Kidney (tissue), 14 donors: ENCODE results near the gene SMARCAL1. TPM values are rescaled to one million over a fixed set of nuclear protein-coding genes. Genes with fewer than 3 reads are reported as not detected.

ENCODE experiments used
- DNase-seq, 5 donors: peaks; one replicate each; pipeline ENCODE4 v3.0.0-alpha.2; 2013 to 2020
- FAIRE-seq: peaks from 2 replicates; lab custom pipeline; 2012; peaks lifted over from hg19 to GRCh38; lab: Jason Lieb, UNC
- H3K27ac ChIP-seq, 2 donors: one replicate each; pipeline ENCODE4 v1.7.0; 2013; ENCODE audit warnings: low read depth in 2 of 2, low read length in 2 of 2, inconsistent platforms in 1 of 2
- H3K27me3 ChIP-seq: one replicate; pipeline ENCODE4 v1.7.1; 2013; ENCODE audit warnings: low read length, inconsistent platforms; ENCODE audit not compliant: control insufficient read depth, insufficient read depth
- H3K36me3 ChIP-seq, 3 donors: one replicate each; pipeline versions ENCODE4 v1.7.0 to v1.7.1; 2013; ENCODE audit warnings: low read length in 3 of 3, control low read depth in 1 of 3, inconsistent platforms in 1 of 3; ENCODE audit not compliant: insufficient read depth in 3 of 3, control insufficient read depth in 2 of 3
- H3K4me1 ChIP-seq, 3 donors: one replicate each; pipeline versions ENCODE4 v1.7.0 to v1.7.1; 2013; ENCODE audit warnings: low read length in 3 of 3, inconsistent platforms in 1 of 3, low read depth in 1 of 3; ENCODE audit not compliant: control insufficient read depth in 2 of 3, insufficient read depth in 2 of 3
- H3K4me3 ChIP-seq, 3 donors: one replicate each; pipeline versions ENCODE4 v1.7.0 to v1.8.1; 2013; ENCODE audit warnings: low read length in 3 of 3, control low read depth in 1 of 3, inconsistent platforms in 1 of 3
- H3K9ac ChIP-seq, 3 donors: one replicate each; pipeline versions ENCODE4 v1.7.0 to v1.7.1; 2013; ENCODE audit warnings: low read length in 3 of 3, control low read depth in 1 of 3, inconsistent platforms in 1 of 3
- H3K9me3 ChIP-seq, 3 donors: one replicate each; pipeline versions ENCODE4 v1.7.0 to v1.7.1; 2013; ENCODE audit warnings: low read length in 3 of 3, control low read depth in 1 of 3, inconsistent platforms in 1 of 3; ENCODE audit not compliant: control insufficient read depth in 2 of 3, insufficient read depth in 1 of 3
- intact Hi-C: fragments of 100-400 bp; cut with DNase I; formaldehyde crosslinking; loops from one replicate; pipeline ENCODE4 v1.11.1; 2022
- polyA plus RNA-seq: library from polyadenylated mRNA; stranded (reverse); fragments of 350-450 nt; fragmentation: Illumina TruSeq; extraction: RNeasy Lipid Tissue Mini Kit (QIAGEN cat#74804); gene quantifications from one replicate; pipeline ENCODE4 v1.2.3, GENCODE V29; 2014; ENCODE audit warnings: low read depth, low replicate concordance; ENCODE audit not compliant: insufficient read depth
- total RNA-seq: library from RNA; stranded (reverse); fragmentation: NEBNext Ultra II Directional; extraction: Animal tissue kit (Norgen Biotek cat#: 25700); gene quantifications from one replicate; pipeline ENCODE4 v1.2.1, GENCODE V29; 2021
- TF ChIP-seq, protein P1 (sequence below): IDR thresholded peaks from 3 replicates; pipeline ENCODE4 v1.5.1; 2012; ENCODE audit warnings: mild to moderate bottlenecking, moderate library complexity, borderline replicate concordance; ENCODE audit not compliant: insufficient read depth; ENCODE audit errors: extremely low read depth
- donor health status: control.
- donor health status: control.
- donor health status: control.
- donor health status: control.
- donor health status: control.
- donor health status: DM: yes; HTN: yes; CAD: no.
- donor health status: Normal renal cell carcinoma (clear cell type).

SMARCAL1 gene
- total and polyA plus RNA-seq, 2 donors from 2014 or later = 9.7 to 17.3 TPM

- no peaks in the 10 kb centered on the region for H3K27me3 ChIP-seq
- no peak overlapping the region for H3K27ac ChIP-seq
- TF ChIP-seq, protein P1, sequence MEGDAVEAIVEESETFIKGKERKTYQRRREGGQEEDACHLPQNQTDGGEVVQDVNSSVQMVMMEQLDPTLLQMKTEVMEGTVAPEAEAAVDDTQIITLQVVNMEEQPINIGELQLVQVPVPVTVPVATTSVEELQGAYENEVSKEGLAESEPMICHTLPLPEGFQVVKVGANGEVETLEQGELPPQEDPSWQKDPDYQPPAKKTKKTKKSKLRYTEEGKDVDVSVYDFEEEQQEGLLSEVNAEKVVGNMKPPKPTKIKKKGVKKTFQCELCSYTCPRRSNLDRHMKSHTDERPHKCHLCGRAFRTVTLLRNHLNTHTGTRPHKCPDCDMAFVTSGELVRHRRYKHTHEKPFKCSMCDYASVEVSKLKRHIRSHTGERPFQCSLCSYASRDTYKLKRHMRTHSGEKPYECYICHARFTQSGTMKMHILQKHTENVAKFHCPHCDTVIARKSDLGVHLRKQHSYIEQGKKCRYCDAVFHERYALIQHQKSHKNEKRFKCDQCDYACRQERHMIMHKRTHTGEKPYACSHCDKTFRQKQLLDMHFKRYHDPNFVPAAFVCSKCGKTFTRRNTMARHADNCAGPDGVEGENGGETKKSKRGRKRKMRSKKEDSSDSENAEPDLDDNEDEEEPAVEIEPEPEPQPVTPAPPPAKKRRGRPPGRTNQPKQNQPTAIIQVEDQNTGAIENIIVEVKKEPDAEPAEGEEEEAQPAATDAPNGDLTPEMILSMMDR = no peak
- no peak overlapping the region for H3K9ac ChIP-seq
- intact Hi-C loops = no loop called here
- no peaks in the 10 kb centered on the region for H3K36me3 ChIP-seq
- no peak overlapping the region for H3K4me3 ChIP-seq
- no peaks in the 10 kb centered on the region for H3K4me1 ChIP-seq
- no peak for DNase-seq
- peaks cover 0 to 5% (median 0%) of the 10 kb centered on the region in 3 donors for H3K9me3 ChIP-seq
- FAIRE-seq = no peak
These were observed 9.5 kb upstream of the SMARCAL1 start for GRCh38 chr2:216402751-216403150.

DNA sequence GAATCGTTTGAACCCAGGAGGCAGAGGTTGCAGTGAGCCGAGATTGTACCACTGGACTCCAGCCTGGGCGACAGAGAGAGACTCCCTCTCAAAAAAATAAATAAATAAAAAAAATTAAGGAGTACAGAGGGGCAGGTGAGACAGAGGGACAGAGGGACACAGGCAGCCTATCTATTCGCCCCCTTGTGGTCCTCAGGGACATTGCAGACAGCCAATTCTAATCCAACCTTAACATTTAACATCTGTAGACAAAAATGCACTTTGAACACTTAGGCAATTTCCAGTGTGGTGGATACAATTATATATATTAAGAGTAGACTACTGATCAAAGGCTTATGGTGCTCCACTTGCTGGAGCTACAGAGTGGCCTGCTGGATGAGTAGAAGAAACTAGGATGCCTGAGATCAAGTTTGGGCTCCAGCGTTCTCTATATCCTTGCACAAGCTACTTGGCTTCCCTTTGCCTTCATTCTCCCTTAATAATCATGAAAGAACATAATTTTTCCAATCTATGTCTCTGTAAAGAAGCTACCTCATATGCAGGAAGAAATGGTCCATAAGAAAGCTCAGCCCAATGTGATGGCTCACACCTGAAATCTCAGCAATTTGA lies 8.2 kb upstream of the SMARCAL1 start:
- Histone ChIP-seq H3K27ac (no peak overlapping the region), H3K9ac (no peak overlapping the region), H3K27me3 (no peaks in the 10 kb centered on the region), H3K4me3 (no peak overlapping the region), H3K9me3 (peaks cover 0 to 5% (median 0%) of the 10 kb centered on the region in 3 donors), H3K36me3 (no peaks in the 10 kb centered on the region), H3K4me1 (no peaks in the 10 kb centered on the region)
- FAIRE-seq = no peak
- intact Hi-C loops = no loop called here
- peak in 1 of 5 donors; percentile 19 for DNase-seq
- TF ChIP-seq, protein P1 = peak; percentile 82

GRCh38 chr2:216405588-216405987 lies 6.7 kb upstream of the SMARCAL1 start:
- TF ChIP-seq, protein P1 = no peak
- intact Hi-C loops = no loop called here
- Histone ChIP-seq H3K27ac (no peak overlapping the region), H3K27me3 (no peaks in the 10 kb centered on the region), H3K4me3 (no peak overlapping the region), H3K9me3 (peaks cover 0 to 4% (median 0%) of the 10 kb centered on the region in 3 donors), H3K4me1 (no peaks in the 10 kb centered on the region), H3K36me3 (no peaks in the 10 kb centered on the region), H3K9ac (no peak overlapping the region)
- FAIRE-seq = no peak
- no peak for DNase-seq
